Endothelial cell of umbilical vein (primary cell): ENCODE data around the gene REEP3. TPM values are rescaled to one million over a fixed set of nuclear protein-coding genes. Genes with fewer than 3 reads are reported as not detected.

ENCODE experiments used
- BruUV-seq: library from RNA; stranded (reverse); fragments of 400-500 nt; replicated peaks from 2 replicates; lab custom pipeline; 2021; lab: Mats Ljungman, UMichigan
- CTCF ChIA-PET: fragments of 300-600, 350-600 bp; sonication (Branson Sonifier 250); formaldehyde crosslinking; loops from one replicate; lab custom pipeline; 2021; ENCODE audit warnings: antibody characterized with exemption, inconsistent platforms; lab: Charles Lee
- POLR2A ChIA-PET: fragments of 300-600, 350-600 bp; sonication (Branson Sonifier 250); formaldehyde crosslinking; loops from one replicate; lab custom pipeline; 2021; ENCODE audit warnings: antibody characterized with exemption, inconsistent platforms; lab: Charles Lee
- DNase-seq: peaks from one replicate; pipeline ENCODE4 v3.0.0-alpha.2; 2011; ENCODE audit warnings: low read depth, low spot score
- FAIRE-seq: peaks from 2 replicates; lab custom pipeline; 2011; peaks lifted over from hg19 to GRCh38; lab: Jason Lieb, UNC
- H2AFZ ChIP-seq: 2 replicates; pipeline ENCODE4 v1.6.0; 2012; ENCODE audit warnings: low read depth, low read length, control low read depth, inconsistent platforms
- H3K27ac ChIP-seq: 2 replicates; pipeline ENCODE4 v1.5.1; 2011; ENCODE audit warnings: low read depth, mild to moderate bottlenecking, control low read depth, low read length, moderate library complexity; ENCODE audit not compliant: insufficient read depth
- H3K27me3 ChIP-seq, 2 experiments: 2 replicates each; pipeline versions ENCODE4 v1.6.0 to v1.6.1; 2011; ENCODE audit warnings: low read length in 2 of 2, mixed read lengths in 1 of 2; ENCODE audit not compliant: control insufficient read depth in 2 of 2, insufficient read depth in 2 of 2
- H3K36me3 ChIP-seq, 2 experiments: 2 replicates in 1 of 2; 3 replicates in 1 of 2; pipeline ENCODE4 v1.5.1; 2011; ENCODE audit warnings: low read length in 2 of 2, mild to moderate bottlenecking in 1 of 2, moderate library complexity in 1 of 2; ENCODE audit not compliant: control insufficient read depth in 2 of 2, insufficient read depth in 2 of 2; ENCODE audit errors: extremely low read depth in 1 of 2
- H3K4me1 ChIP-seq: 3 replicates; pipeline ENCODE4 v1.5.1; 2011; ENCODE audit warnings: mild to moderate bottlenecking, low read length; ENCODE audit not compliant: control insufficient read depth, insufficient read depth; ENCODE audit errors: extremely low read depth
- H3K4me2 ChIP-seq: 2 replicates; pipeline ENCODE4 v1.6.1; 2011; ENCODE audit warnings: low read length, control low read depth, mixed read lengths; ENCODE audit not compliant: insufficient read depth
- H3K4me3 ChIP-seq, 3 experiments: fragments of 200-600 bp in 1 of 3; sonication (generic), shearing (Covaris generic) in 1 of 3; replicated peaks in 1 of 3; 2 replicates each; pipeline ENCODE4 v1.5.1; 2011 to 2016; ENCODE audit warnings: control low read depth in 3 of 3, low read length in 3 of 3, mild to moderate bottlenecking in 2 of 3, inconsistent platforms in 1 of 3, low read depth in 1 of 3, moderate library complexity in 1 of 3; ENCODE audit not compliant: insufficient read depth in 1 of 3
- H3K79me2 ChIP-seq: 2 replicates; pipeline ENCODE4 v1.6.0; 2012; ENCODE audit warnings: low read length, inconsistent platforms; ENCODE audit not compliant: control insufficient read depth, insufficient read depth
- H3K9ac ChIP-seq: replicated peaks from 2 replicates; pipeline ENCODE3; 2011; ENCODE audit warnings: low read length, control low read depth; ENCODE audit not compliant: insufficient read depth; ENCODE audit errors: extremely low read depth
- H3K9me1 ChIP-seq: replicated peaks from 3 replicates; pipeline ENCODE4 v1.6.0; 2011; ENCODE audit warnings: mild to moderate bottlenecking, low read length; ENCODE audit not compliant: control insufficient read depth, insufficient read depth; ENCODE audit errors: extremely low read depth
- H3K9me3 ChIP-seq: replicated peaks from 2 replicates; pipeline ENCODE4 v1.5.1; 2012; ENCODE audit warnings: low read length, inconsistent platforms; ENCODE audit not compliant: control insufficient read depth, insufficient read depth
- H4K20me1 ChIP-seq: replicated peaks from 2 replicates; pipeline ENCODE3; 2011; ENCODE audit warnings: mild to moderate bottlenecking, low read length; ENCODE audit not compliant: control insufficient read depth, insufficient read depth; ENCODE audit errors: extremely low read depth
- EZH2 ChIP-seq: IDR thresholded peaks from 2 replicates; pipeline ENCODE4 v1.6.1; 2012; ENCODE audit warnings: borderline replicate concordance, low read depth, mild to moderate bottlenecking, moderate library complexity, low read length, inconsistent platforms; ENCODE audit not compliant: severe bottlenecking
- FOS ChIP-seq: IDR thresholded peaks from 2 replicates; pipeline ENCODE4 v1.6.1; 2011; ENCODE audit warnings: mild to moderate bottlenecking, low read length, moderate library complexity, borderline replicate concordance; ENCODE audit not compliant: insufficient read depth
- GATA2 ChIP-seq: IDR thresholded peaks from 2 replicates; pipeline ENCODE4 v1.7.0; 2011; ENCODE audit warnings: low read depth, mild to moderate bottlenecking, moderate library complexity, mixed read lengths, low read length; ENCODE audit not compliant: insufficient read length, insufficient read depth
- JUN ChIP-seq: IDR thresholded peaks from 2 replicates; pipeline ENCODE4 v1.6.1; 2011; ENCODE audit warnings: borderline replicate concordance, low read depth; ENCODE audit not compliant: insufficient read length, insufficient read depth
- MAX ChIP-seq: IDR thresholded peaks from 2 replicates; pipeline ENCODE4 v1.6.1; 2011; ENCODE audit not compliant: insufficient read depth, insufficient read length
- MYC ChIP-seq: IDR thresholded peaks from one replicate; pipeline ENCODE4 v1.6.1; 2011; ENCODE audit warnings: mild to moderate bottlenecking, low read depth, low read length
- POLR2A ChIP-seq: IDR thresholded peaks from 2 replicates; pipeline ENCODE4 v1.6.1; 2012; ENCODE audit warnings: low read depth, mild to moderate bottlenecking, control low read depth, low read length
- POLR2AphosphoS5 ChIP-seq: IDR thresholded peaks from 2 replicates; pipeline ENCODE4 v1.6.1; 2012; ENCODE audit warnings: low read depth, mild to moderate bottlenecking, control low read depth, low read length, moderate library complexity; ENCODE audit not compliant: insufficient read depth
- dilution Hi-C: fragments of 300-500 bp; cut with MboI; formaldehyde crosslinking; loops from one replicate; pipeline ENCODE4 v1.15.0; 2019; ENCODE audit warnings: low sequenced_read_pairs; ENCODE audit not compliant: extremely low pct_ligation_motif_present
- intact Hi-C: fragments of 100-400 bp; cut with micrococcal nuclease; formaldehyde crosslinking; loops from one replicate; pipeline ENCODE4 v1.10.0; 2022
- polyA plus RNA-seq, 4 experiments: library from polyadenylated mRNA; depleted of rRNA in 3 of 4; stranded (reverse) in 3 of 4; unstranded in 1 of 4; fragments of >200 nt; gene quantifications; 2 replicates each; pipeline versions ENCODE4 v1.2.1 to v1.2.3, GENCODE V29; 2011 to 2012; ENCODE audit warnings: missing spikeins in 1 of 4
- total RNA-seq: library from RNA; stranded (reverse); gene quantifications from 2 replicates; pipeline ENCODE4 v1.2.3, GENCODE V29; 2021

REEP3 gene
- total and polyA plus RNA-seq, 2 donors (not counting 3 experiments of a cell fraction or from before 2014, with no cell fraction given), result 12.3 to 48.3 TPM

GRCh38 chr10:63539377-63539776 lies 18.2 kb downstream of the REEP3 start:
- DNase-seq, result no peak
- Histone ChIP-seq H3K4me2 (no peak overlapping the region), H3K4me1 (no peaks in the 10 kb centered on the region), H4K20me1 (no peaks in the 10 kb centered on the region), H2AFZ (no peak overlapping the region), H3K79me2 (peaks cover 40% of the 10 kb centered on the region), H3K27ac (no peak overlapping the region), H3K36me3 (no peaks in the 10 kb centered on the region), H3K9me1 (no peaks in the 10 kb centered on the region), H3K9ac (no peak overlapping the region), H3K9me3 (no peaks in the 10 kb centered on the region), H3K4me3 (no peak overlapping the region), H3K27me3 (no peaks in the 10 kb centered on the region)
- FAIRE-seq, result no peak
- CTCF ChIA-PET, result interaction anchor here (0.9 to 3.7 kb wide), 7 partner anchors 10 to 373 kb away, joined by 3 to 13 read pairs (median 3); no protein-coding TSS in a partner anchor
- TF ChIP-seq FOS, result no peak
- no peak for TF ChIP-seq GATA2
- TF ChIP-seq EZH2, result no peak
- no peak for TF ChIP-seq MYC
- TF ChIP-seq POLR2AphosphoS5, result no peak
- TF ChIP-seq POLR2A, result no peak
- TF ChIP-seq MAX, result no peak
- intact Hi-C loops, result no loop called here
- POLR2A ChIA-PET, result no interaction called here
- no TSS peak for BruUV-seq
- dilution Hi-C loops, result no loop called here

GRCh38 chr10:63539994-63540393 lies 18.8 kb downstream of the REEP3 start:
- no peak overlapping the region for H3K4me2 ChIP-seq
- no peak overlapping the region for H2AFZ ChIP-seq
- H3K79me2 ChIP-seq, result peaks cover 36% of the 10 kb centered on the region
- no peaks in the 10 kb centered on the region for H4K20me1 ChIP-seq
- ChIA-PET CTCF (interaction anchor here (0.8 to 3.7 kb wide), 10 partner anchors 8 to 373 kb away, joined by 3 to 13 read pairs (median 3); no protein-coding TSS in a partner anchor), POLR2A (no interaction called here)
- H3K4me1 ChIP-seq, result no peaks in the 10 kb centered on the region
- no peaks in the 10 kb centered on the region for H3K9me1 ChIP-seq
- no peaks in the 10 kb centered on the region for H3K36me3 ChIP-seq
- no TSS peak for BruUV-seq
- H3K9ac ChIP-seq, result no peak overlapping the region
- DNase-seq, result no peak
- H3K9me3 ChIP-seq, result no peaks in the 10 kb centered on the region
- H3K4me3 ChIP-seq, result no peak overlapping the region
- H3K27ac ChIP-seq, result no peak overlapping the region
- H3K27me3 ChIP-seq, result no peaks in the 10 kb centered on the region
- dilution Hi-C loops (no loop called here), intact Hi-C loops (no loop called here)
- FAIRE-seq, result no peak
- TF ChIP-seq EZH2 (no peak), POLR2A (no peak), JUN (no peak)
